HFF-Myc (cell line): ENCODE results near the gene MAP4K4.
"Not testable (repeated sequence)": the region's sequence is repeated elsewhere in the genome, so short reads cannot be mapped to it uniquely, and the experiment has no call there.

Experiments used
- DNase-seq: peaks from one replicate; pipeline ENCODE4 v3.0.0-alpha.2; 2011; ENCODE audit warnings: low read depth; ENCODE audit errors: extremely low read depth
- H3K4me3 ChIP-seq: replicated peaks from 2 replicates; pipeline ENCODE4 v1.5.1; 2011; ENCODE audit warnings: low read depth, mild to moderate bottlenecking, control low read depth, low read length
- CTCF ChIP-seq: IDR thresholded peaks from 2 replicates; pipeline ENCODE4 v1.5.1; 2012; ENCODE audit warnings: mild to moderate bottlenecking, low read depth, low read length, control low read depth; ENCODE audit errors: missing control alignments

Gene MAP4K4

DNA sequence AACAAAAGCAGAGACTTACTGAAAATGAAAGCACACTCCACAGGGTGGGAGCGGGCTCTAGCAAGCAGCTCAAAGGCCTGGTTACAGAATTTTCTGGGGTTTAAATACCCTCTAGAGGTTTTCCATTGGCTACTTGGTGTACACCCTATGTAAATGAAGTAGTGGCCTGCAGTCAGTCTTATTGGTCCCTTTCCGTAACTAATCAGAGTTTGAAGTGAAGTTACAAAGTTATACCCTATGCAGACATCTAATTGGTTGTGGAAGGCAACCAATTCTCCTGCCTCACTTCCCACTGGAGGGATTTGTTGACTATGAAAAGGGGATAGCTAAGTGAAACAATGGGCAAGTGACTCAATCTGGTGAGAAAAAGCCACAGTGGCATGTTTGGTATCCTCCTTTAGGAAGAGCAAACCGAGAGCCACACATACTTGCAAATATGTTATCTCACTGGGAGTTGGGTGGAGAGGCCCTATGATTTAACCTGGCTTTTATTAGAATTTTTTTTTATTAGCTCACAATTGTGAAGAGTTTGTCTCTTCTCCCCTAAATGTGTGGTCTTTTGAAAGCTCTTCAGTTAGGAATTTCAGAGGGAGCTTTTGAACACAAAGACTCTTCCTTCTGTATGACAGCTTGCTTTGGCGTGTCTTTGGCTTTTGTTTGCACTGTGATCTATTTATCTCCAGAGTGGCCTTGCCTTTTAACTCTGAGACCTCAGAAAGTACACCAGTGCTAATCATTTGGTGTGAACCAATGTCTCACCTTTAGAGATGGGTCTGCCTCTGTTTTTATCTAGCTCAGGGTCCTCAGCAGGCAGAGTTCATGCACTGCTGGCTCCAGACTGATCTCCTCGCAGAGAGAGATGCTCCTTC lies 69.6 kb downstream of the MAP4K4 start:
- no peak overlapping the region for H3K4me3 ChIP-seq
- DNase-seq = peak; percentile 62
- no peak for TF ChIP-seq CTCF

DNA sequence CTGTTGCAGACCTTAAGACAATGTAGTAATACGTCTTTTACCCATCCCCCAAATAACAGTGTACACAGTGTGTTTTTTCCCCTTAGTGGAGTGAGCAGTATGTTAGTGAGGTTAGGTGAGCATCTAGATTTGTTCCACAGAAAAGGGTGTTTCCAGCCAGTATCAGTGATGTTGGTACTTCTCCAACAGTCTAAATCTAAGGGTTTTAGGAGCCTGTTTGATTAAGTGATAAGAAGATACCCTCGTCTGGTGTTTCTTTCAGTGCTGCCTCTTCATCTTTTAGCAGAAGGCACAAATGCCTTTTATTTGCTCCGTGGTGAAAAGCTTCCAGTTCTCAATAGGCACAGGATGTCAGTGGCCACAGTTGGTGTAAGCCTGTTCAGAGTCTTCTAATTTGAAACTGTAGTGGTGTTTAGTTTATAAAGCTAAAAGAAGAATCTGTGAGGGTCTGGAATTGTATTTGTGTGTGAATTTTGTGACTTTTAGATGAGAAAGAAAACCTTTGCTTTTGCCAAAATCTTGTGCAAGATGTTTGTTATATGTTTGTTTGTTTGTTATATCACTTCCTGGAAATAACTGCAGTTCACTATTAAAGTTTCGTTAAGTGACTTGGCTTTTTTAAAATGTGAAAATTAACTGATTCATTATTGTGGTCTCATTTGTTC lies 71.2 kb downstream of the MAP4K4 start:
- no peak for TF ChIP-seq CTCF
- DNase-seq = no peak
- H3K4me3 ChIP-seq = no peak overlapping the region

- H3K4me3 ChIP-seq, DNase-seq: not testable (repeated sequence)
Observed at GRCh38 chr2:101769726-101770125, 72.2 kb downstream of the MAP4K4 start.

- DNase-seq = no peak
- peak; percentile 35 for TF ChIP-seq CTCF
- no peak overlapping the region for H3K4me3 ChIP-seq
Observed at GRCh38 chr2:101770726-101771125, 73.2 kb downstream of the MAP4K4 start.

DNA sequence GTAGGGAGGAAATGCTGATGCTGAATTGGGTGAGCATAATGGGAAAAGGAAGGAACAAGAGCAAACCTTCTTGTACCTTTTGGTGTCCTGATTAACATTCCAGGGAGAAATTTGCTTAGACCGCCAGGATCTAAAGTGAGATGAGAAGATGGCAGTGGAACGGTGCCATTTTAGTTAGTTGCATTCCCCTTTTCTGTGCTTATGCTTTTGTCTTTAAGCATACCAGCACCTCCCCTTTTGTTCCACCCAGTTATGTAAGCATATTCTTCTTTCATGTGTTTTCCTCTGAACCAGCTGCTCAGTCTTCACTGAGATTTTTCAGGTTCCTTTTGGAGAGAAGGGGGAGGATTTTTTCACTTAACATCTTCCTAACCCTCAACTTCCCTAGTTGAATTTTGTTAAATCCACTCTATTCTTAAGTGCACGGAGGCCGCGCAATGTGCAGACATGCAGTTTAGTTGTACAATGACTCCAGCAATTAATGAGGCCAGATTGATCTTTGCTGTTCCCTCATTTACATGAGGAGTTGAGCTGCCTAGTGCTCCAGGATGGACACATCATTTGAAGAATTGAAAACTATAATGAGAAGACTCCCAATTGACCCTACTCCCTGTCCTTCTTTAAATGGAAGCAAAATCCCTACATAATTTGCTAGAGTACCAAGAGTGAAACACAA lies 73.9 kb downstream of the MAP4K4 start:
- H3K4me3 ChIP-seq = no peak overlapping the region
- DNase-seq = no peak
- TF ChIP-seq CTCF = no peak

- H3K4me3 ChIP-seq = no peak overlapping the region
- no peak for TF ChIP-seq CTCF
- DNase-seq = no peak
Observed at GRCh38 chr2:101771910-101772321, 74.4 kb downstream of the MAP4K4 start.

- no peak for TF ChIP-seq CTCF
- no peak for DNase-seq
- no peak overlapping the region for H3K4me3 ChIP-seq
Observed at GRCh38 chr2:101773137-101773536, 75.6 kb downstream of the MAP4K4 start.

DNA sequence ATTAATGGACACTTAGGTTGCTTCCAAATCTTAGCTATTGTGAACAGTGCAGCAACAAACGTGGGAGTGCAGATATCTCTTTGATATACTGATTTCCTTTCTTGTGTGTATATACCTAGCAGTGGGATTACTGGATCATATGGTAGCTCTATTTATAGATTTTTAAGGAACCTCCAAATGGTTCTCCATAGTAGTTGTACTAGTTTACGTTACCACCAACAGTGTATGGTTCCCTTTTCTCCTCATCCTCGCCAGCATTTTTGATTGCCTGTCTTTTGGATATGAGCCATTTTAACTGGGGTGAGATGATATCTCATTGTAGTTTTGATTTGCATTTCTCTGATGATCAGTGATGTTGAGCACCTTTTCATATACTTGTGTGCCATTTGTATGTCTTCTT lies 76.5 kb downstream of the MAP4K4 start:
- H3K4me3 ChIP-seq, DNase-seq: not testable (repeated sequence)
